ENCODE results near the gene F7.
"Not testable (repeated sequence)": the region's sequence is repeated elsewhere in the genome, so short reads cannot be mapped to it uniquely, and the experiment has no call there.

F7 gene

GRCh38 chr13:113105032-113105920, at the start of gene F7:
Gene F7, plus strand, starts transcription at chr13:113105791. Its CDS starts 51 bp downstream, at chr13:113105842.
- no peak for DNase-seq

- no peak for DNase-seq
These were observed 48.5 kb upstream of the F7 start for GRCh38 chr13:113057084-113057483.

GRCh38 chr13:113057559-113057958, 48.0 kb upstream of the F7 start:
- not testable (repeated sequence) for DNase-seq

GRCh38 chr13:113058129-113058987, 47.2 kb upstream of the F7 start:
- no peak for DNase-seq

- no peak for DNase-seq
These were observed 46.4 kb upstream of the F7 start for GRCh38 chr13:113058988-113059850.

- no peak for DNase-seq
These were observed 45.7 kb upstream of the F7 start for GRCh38 chr13:113059891-113060290.

- DNase-seq = no peak
These were observed 44.9 kb upstream of the F7 start for GRCh38 chr13:113060557-113061270.

- no peak for DNase-seq
These were observed 44.3 kb upstream of the F7 start for GRCh38 chr13:113061271-113061625.

- DNase-seq = no peak
These were observed 43.7 kb upstream of the F7 start for GRCh38 chr13:113061796-113062425.

GRCh38 chr13:113062691-113063090, 42.9 kb upstream of the F7 start:
- no peak for DNase-seq

GRCh38 chr13:113063091-113063491, 42.5 kb upstream of the F7 start:
- no peak for DNase-seq

- DNase-seq = no peak
These were observed 41.5 kb upstream of the F7 start for GRCh38 chr13:113064000-113064533.

- no peak for DNase-seq
These were observed 40.8 kb upstream of the F7 start for GRCh38 chr13:113064534-113065405.

- no peak for DNase-seq
These were observed 40.0 kb upstream of the F7 start for GRCh38 chr13:113065406-113066141.

- no peak for DNase-seq
These were observed 39.5 kb upstream of the F7 start for GRCh38 chr13:113066142-113066455.

GRCh38 chr13:113066746-113067145, 38.8 kb upstream of the F7 start:
- DNase-seq = no peak

GRCh38 chr13:113069861-113070805, 35.5 kb upstream of the F7 start:
- no peak for DNase-seq

GRCh38 chr13:113070855-113071254, 34.7 kb upstream of the F7 start:
- no peak for DNase-seq

- no peak for DNase-seq
These were observed 33.2 kb upstream of the F7 start for GRCh38 chr13:113072376-113072775.

Data from hematopoietic multipotent progenitor cell treated with erythropoietin and hydrocortisone succinate and interleukin-3 and kit ligand, for 6 days (in vitro differentiated cells).